NCI-H1092 (cell line): ENCODE data around the gene TCTN3.
"Not testable (repeated sequence)": the region's sequence is repeated elsewhere in the genome, so short reads cannot be mapped to it uniquely, and the experiment has no call there.

Experiments
- DNase-seq: peaks from one replicate; lab custom pipeline; 2025; lab: John Stamatoyannopoulos, UW

The TCTN3 gene, protein sequence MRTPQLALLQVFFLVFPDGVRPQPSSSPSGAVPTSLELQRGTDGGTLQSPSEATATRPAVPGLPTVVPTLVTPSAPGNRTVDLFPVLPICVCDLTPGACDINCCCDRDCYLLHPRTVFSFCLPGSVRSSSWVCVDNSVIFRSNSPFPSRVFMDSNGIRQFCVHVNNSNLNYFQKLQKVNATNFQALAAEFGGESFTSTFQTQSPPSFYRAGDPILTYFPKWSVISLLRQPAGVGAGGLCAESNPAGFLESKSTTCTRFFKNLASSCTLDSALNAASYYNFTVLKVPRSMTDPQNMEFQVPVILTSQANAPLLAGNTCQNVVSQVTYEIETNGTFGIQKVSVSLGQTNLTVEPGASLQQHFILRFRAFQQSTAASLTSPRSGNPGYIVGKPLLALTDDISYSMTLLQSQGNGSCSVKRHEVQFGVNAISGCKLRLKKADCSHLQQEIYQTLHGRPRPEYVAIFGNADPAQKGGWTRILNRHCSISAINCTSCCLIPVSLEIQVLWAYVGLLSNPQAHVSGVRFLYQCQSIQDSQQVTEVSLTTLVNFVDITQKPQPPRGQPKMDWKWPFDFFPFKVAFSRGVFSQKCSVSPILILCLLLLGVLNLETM

DNA sequence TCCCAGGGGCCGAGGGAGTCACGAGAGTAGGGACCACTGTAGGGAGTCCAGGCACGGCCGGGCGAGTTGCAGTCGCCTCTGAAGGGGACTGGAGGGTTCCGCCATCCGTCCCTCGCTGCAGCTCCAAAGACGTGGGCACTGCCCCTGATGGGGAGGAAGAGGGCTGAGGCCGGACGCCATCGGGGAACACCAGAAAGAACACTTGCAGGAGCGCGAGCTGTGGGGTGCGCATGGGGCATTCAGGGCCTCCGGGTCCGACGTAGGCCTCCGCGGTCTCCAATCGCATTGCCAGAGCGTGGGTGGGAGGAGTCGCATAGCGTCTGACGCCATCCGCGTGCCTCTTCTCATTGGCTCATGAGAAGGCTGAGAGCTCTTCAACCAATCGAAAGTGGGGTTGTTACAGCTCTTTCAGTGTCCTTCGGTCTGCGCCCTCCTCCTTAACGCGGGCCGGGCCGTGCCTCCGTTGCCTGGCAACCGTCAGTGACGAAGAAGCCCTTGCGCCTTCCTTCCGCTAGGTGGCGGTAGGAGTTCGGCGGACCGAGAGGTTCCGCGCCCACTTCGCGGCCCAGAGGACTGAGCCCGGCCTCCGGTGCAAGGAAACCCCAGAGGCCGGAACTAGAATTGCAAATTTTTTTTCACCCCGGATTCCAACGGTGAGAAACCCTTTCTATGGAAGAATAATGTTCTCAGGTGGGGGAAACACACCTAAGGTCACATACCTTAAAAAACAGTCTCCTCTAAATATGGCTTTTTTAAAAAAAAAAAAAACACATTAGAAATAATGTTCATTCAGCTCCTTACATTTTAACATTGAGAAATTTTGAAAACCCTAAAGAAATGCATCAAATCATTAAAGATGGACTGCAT lies at the start of gene TCTN3:
TCTN3 (minus strand) TSS at position 260 of the 867 bp plus-strand sequence; CDS start at position 232, 28 bp downstream.
- peak; percentile 97 for DNase-seq

DNA sequence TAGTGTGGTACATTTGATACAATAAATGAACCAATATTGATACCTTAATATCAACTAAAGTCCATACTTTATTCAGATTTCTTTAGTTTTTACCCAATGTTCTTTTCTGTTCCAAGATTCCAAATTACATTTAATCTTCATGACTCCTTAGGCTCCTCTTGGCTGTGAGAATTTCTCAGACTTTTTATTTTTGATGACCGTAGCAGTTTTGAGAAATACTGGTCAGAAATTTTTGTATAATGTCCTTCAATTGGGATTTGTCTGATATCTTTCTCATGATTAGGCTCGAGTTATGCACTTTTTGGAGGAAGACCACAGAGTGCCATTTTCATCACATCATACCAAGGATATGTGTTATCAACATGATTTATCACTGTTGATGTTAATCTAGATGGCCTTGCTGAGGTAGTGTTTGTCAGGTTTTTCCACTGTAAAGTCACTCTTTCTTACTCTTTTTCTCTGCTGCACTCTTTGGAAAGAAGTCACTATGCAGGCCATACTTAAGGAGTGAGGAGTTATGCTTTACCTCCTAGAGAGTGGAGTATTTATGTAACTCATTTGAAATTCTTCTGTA lies 49.3 kb upstream of the TCTN3 start:
- DNase-seq: no peak

DNA sequence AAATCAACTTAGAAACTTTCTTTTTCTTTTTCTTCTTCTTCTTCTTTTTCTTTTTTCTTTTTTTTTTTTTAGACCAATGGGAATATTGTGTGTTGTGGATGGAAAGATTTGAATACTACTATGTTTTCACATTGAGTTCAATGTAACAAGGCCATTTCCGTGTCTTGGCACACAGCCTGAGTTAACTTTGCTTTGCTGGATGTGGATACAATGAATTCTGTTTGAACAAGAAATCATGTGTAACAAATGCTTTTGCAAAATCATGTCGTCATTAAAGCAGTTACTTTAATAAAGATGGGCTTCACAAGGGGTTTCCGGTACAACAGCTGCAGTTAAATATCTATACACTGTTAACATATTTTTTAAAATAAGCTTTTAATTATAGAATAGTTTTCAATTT lies 48.8 kb upstream of the TCTN3 start:
- peak; percentile 5 for DNase-seq

DNA sequence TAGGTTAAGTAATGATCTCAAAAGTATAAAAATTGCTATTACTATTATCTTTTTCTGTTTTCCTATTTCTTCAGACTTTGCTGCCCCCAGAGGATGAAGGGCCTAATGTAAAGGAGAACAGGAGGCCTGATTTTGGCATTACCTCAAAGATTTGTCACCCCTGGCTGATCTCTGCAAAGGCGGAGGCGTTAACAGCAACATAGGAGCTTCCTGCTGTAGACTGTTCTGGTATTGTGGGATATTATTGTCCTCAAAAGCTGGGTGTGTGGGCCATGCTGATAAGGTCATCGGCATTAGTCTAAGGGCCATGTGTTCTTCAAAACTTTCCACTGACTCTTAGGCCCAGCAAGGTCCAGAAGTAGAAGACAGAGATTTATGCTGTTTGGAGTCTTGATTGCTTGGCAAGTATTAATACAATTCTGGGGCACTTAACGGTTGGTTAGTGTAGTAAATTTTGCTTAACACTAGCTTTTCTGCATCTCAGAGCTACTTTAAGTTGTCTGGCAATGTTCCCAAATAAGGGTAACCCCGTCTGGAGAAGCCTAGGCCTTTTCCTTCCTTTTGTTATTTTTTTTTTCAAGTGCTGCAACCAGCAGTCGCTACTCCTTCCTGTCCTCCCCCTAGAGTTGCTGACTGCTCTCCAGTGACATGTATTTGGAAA lies 48.2 kb upstream of the TCTN3 start:
- no peak for DNase-seq

DNA sequence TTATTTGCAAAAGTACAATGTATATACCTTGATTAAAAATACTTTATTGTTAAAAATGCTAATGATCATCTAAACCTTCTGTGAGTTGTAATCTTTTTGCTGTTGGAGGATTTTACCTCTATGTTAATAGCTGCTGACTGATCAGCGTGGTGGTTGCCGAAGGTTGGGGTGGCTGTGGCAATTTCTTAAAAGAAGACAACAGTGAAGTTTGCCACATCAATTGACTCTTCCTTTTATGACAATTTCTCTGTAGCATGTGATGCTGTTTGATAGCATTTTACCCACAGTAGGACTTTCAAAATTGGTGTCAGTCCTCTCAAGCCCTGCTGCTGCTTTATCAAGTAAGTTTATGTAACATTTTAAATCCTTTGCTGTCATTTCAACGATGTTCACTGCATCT lies 45.3 kb upstream of the TCTN3 start:
- no peak for DNase-seq

GRCh38 chr10:95732907-95733306 lies 39.2 kb upstream of the TCTN3 start:
- not testable (repeated sequence) for DNase-seq

GRCh38 chr10:95730233-95730632 lies 36.5 kb upstream of the TCTN3 start:
- DNase-seq: no peak

DNA sequence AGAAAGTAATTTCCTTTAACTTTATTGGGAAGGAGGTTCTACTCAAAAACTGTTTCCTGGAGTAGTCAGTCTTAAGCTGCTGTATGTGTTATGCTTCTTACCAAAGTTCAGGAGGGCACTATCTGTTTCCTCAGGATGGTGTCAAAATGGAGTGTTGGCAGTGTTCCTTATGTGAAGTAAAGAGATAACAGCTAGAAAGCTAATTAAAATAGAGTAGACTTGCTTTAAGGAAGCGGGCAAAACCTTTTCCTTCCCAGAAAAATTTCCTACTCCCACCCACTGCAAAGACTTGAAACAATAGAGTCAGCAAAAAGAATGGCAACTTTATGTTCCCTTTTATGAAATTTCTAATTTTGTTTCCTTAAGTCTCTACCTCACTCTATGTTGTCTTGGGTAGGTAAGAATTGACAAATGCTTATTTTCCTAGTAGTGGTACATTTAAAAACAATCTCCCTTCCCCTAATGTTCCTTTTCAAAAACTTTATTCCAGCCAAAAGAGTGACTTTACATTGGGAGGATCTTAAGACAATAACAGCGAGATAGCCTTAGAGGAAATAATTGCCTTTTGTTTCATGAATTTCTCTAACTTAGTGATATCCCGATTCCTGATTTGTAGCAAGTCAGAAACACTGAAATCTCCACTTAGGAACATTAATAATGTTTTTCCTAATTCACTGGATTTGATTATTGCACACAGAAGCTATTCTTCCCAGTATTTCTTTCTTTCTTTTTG lies 35.8 kb upstream of the TCTN3 start:
- no peak for DNase-seq

- DNase-seq: no peak
Observed at GRCh38 chr10:95728526-95728925, 34.8 kb upstream of the TCTN3 start.

- not testable (repeated sequence) for DNase-seq
Observed at GRCh38 chr10:95722496-95722895, 28.8 kb upstream of the TCTN3 start.

DNA sequence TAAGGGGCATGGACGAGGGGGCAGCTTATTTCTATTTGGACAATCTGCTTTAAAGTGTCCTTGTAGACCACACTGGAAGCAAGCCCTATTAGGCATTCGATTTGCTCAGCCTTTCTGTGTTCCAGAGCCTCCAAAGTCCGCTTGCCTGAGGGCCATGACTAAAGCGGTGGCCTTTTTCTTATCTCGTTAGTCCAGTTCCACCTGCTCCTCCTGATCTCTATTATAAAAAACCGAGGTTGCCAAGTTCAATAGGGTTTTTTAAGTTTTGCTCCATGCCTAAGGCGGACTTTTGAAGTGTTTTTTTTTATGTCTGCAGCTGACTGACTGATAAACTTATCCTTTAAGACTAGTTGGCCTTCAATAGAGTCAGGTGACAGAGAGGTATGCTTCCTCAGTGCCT lies 27.0 kb upstream of the TCTN3 start:
- not testable (repeated sequence) for DNase-seq

DNA sequence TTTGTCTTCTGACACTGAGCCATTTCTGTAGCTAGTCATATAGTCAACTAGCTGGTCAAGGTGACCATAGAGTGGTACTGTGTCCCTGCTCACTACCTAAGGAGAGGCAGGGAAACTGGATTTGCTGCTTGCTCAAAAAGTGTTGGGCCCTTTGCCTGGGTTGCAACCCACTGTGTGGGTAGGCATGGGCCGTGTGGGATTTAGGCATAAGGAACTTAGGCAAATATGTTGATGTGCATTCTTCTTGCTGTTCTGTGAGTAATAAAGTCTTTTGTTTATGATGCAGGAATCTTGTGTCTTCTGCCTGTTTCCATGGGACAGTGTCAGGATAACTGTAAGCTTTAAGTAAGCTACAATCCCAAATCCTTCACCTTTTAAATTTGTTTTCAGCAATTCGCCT lies 23.1 kb upstream of the TCTN3 start:
- no peak for DNase-seq

DNA sequence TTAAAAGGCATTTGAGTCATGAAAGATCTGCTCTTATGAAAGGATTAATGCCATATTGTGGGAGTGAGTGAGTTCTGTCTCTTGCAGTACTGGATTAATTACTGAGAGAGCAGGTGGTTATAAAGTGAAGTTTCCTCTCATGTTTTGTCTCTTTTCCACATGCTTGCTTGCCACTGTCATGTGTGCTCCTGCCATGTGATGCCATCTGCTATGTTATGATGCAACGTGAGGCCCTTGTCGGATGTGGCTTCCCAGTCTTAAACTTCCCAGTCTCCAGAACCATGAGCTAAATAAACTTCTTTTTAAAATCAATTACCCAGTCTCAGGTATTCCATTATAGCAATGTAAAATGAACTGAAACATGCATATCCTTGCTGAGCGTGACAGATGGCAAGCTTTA lies 22.7 kb upstream of the TCTN3 start:
- DNase-seq: no peak

- DNase-seq: no peak
Observed at GRCh38 chr10:95711492-95711891, 17.8 kb upstream of the TCTN3 start.

- DNase-seq: no peak
Observed at GRCh38 chr10:95706990-95707389, 13.3 kb upstream of the TCTN3 start.

DNA sequence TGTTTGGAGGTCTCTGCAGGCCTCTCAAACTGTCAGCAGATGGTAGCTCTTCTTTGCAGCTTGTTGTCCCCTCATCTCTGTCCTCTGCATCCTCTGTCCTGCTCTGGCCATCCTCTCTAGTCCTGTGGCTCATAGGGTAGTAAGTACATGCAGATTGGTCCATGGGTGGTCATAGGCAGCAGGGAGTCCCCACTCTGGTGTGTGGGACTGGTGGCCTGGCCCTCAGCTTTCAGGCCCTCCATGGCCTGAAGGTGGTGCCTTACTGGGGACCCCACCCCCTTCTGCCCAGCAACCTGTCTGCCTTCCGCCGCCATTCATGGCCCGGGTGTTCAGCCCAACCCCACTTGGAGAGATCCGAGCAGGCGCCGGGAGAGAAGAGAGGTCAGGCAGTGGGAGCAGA lies 12.8 kb upstream of the TCTN3 start:
- DNase-seq: no peak

DNA sequence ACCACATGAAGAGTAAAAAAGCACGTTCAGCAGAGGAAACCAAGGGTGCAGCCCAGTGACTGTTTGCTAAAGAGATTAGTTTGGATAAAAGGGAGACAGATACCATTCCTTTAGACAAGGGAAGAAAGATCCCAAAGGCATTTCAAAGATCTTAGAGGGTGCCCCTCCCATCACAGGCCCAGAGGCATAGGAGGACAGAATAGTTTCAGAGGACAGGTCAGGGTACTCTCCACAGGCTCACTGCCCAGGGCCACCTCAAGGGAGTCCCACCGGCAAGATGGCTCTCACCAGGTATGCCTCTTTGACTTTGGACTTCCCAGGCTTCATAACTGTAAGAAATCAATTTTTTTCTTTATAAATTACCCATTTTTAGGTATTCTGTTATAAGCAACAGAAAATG lies 4.7 kb upstream of the TCTN3 start:
- DNase-seq: no peak

DNA sequence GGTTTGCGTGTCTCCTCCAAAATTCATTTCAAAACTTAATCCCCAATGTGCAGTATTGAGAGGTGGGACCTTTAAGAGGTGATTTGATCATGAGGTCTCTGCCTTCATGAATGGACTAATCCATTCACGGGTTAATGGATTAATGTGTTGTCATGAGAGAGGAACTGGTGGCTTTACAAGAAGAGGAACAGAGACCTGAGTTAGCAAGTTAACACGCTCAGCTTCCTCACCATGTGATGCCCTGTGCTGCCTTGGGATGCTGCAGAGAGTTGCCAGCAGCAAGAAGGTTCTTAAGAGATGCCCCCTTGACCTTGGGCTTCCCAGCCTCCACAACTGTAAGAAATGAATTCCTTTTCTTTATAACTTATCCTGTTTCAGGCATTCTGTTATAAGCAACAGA lies 3.7 kb upstream of the TCTN3 start:
- DNase-seq: no peak

GRCh38 chr10:95694665-95695064 lies 938 bp upstream of the TCTN3 start:
- no peak for DNase-seq

- no peak for DNase-seq
Observed at GRCh38 chr10:95693071-95693667, 558 bp downstream of the TCTN3 start.

- DNase-seq: no peak
Observed at GRCh38 chr10:95691281-95691680, 2.4 kb downstream of the TCTN3 start.
